Vagina (tissue), 2 donors: ENCODE data around the gene AMPD1.

Experiments used
- CTCF ChIP-seq, 3 experiments: fragments of 450-650 bp in 2 of 3; fragments of 200-600 bp in 1 of 3; sonication (generic) in 1 of 3; IDR thresholded peaks; one replicate each; pipeline ENCODE4 v1.5.1; 2017 to 2019; ENCODE audit warnings: antibody characterized with exemption in 3 of 3, mild to moderate bottlenecking in 2 of 3, moderate library complexity in 2 of 3
- POLR2AphosphoS5 ChIP-seq, 2 donors: sonication (generic); formaldehyde crosslinking; IDR thresholded peaks; one replicate each; pipeline ENCODE4 v1.9.0; 2017; ENCODE audit warnings: antibody characterized with exemption in 2 of 2, mild to moderate bottlenecking in 2 of 2, low read depth in 1 of 2; ENCODE audit not compliant: insufficient read depth in 1 of 2

DNA sequence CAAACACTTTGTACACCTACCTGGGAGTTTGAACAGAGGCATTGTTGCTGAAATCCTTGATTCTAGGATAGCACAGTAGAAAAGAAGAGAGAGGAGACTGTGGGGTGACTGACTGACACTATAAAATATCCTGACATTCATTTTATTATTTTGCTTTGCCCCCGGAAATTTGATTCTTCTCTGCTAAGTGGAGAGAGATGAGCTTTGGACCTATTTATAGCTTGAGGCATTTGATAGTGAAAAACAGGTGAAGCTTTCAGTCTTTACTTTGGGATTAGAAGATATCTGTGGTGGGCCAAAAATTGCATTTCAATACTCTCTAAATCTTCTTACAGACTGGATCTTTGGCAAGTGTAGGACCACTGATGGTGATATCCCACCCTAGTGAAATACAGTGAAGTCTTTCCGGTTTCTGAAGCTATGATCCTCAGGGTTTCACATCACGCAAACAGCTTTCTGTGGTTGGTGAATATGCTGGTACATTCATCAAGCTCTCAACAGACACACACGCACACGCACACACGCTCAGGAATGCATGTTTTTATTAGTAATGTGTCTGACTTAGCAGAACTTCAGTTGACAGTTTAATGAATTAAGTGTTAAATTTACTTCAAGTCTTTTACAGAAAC lies at the start of gene AMPD1:
- TF ChIP-seq CTCF (IDR thresholded peaks at IDR 0.05) (no peak), POLR2AphosphoS5 (IDR thresholded peaks at IDR 0.05; ENCODE audit: insufficient read depth in 1 of 2, low read depth in 1 of 2) (no peak)
